Ishikawa (cell line): ENCODE data around the gene ADGRF4.

Source experiments
- EGR1 ChIP-seq: IDR thresholded peaks from 2 replicates; pipeline ENCODE4 v1.6.1; 2012
- TAF1 ChIP-seq: IDR thresholded peaks from 2 replicates; pipeline ENCODE4 v1.6.1; 2012; ENCODE audit warnings: low read depth, mild to moderate bottlenecking
- TCF12 ChIP-seq: IDR thresholded peaks from 2 replicates; pipeline ENCODE4 v1.6.1; 2012; ENCODE audit warnings: low read depth
- YY1 ChIP-seq: IDR thresholded peaks from 2 replicates; pipeline ENCODE4 v1.6.1; 2012; ENCODE audit warnings: low read depth

- TF ChIP-seq TAF1: no peak
- TF ChIP-seq EGR1: no peak
- no peak for TF ChIP-seq TCF12
- TF ChIP-seq YY1: no peak
Measured at GRCh38 chr6:47681201-47681990, 17.0 kb upstream of the ADGRF4 start.
